Spinal cord (tissue), 10 donors: ENCODE measurements around the gene CTAGE8. TPM values are rescaled to one million over a fixed set of nuclear protein-coding genes. Genes with fewer than 3 reads are reported as not detected.
"Not testable (repeated sequence)": the region's sequence is repeated elsewhere in the genome, so short reads cannot be mapped to it uniquely, and the experiment has no call there.

Experiments used
- DNase-seq, 6 donors: peaks; one replicate each; pipeline versions ENCODE4 v3.0.0 to v3.0.0-alpha.2; 2013 to 2015; ENCODE audit warnings: low spot score in 6 of 6, low read depth in 4 of 6
- H3K27ac ChIP-seq: one replicate; pipeline ENCODE4 v1.5.1; 2013; ENCODE audit warnings: low read depth, low read length, control low read depth
- H3K27me3 ChIP-seq: one replicate; pipeline ENCODE4 v1.6.1; 2013; ENCODE audit warnings: low read length; ENCODE audit not compliant: control insufficient read depth, insufficient read depth
- H3K36me3 ChIP-seq: one replicate; pipeline ENCODE4 v1.6.1; 2013; ENCODE audit warnings: low read length; ENCODE audit not compliant: control insufficient read depth, insufficient read depth
- H3K4me1 ChIP-seq: one replicate; pipeline ENCODE4 v1.6.1; 2013; ENCODE audit warnings: low read length; ENCODE audit not compliant: control insufficient read depth, insufficient read depth
- H3K4me3 ChIP-seq: one replicate; pipeline ENCODE4 v1.5.1; 2013; ENCODE audit warnings: low read depth, low read length, control low read depth
- H3K9me3 ChIP-seq: one replicate; pipeline ENCODE4 v1.6.1; 2013; ENCODE audit warnings: low read length; ENCODE audit not compliant: control insufficient read depth, insufficient read depth
- WGBS: methylation state at CpG from one replicate; pipeline ENCODE4 v1.1.5; 2013; ENCODE audit warnings: missing lambda C conversion rate; ENCODE audit not compliant: insufficient coverage; 5-methylcytosine and 5-hydroxymethylcytosine counted together
- polyA plus RNA-seq, 2 donors: library from polyadenylated mRNA; unstranded; fragments of 120-200 nt; gene quantifications; one replicate each; pipeline ENCODE4 v1.2.1, GENCODE V29; 2013; ENCODE audit not compliant: insufficient read length in 2 of 2
- total RNA-seq, 2 donors: library from RNA; depleted of rRNA in 1 of 2; stranded (reverse); fragments of 120-200 nt in 1 of 2; fragments of >200 nt in 1 of 2; gene quantifications; one replicate each; pipeline versions ENCODE4 v1.2.3 to v1.2.4, GENCODE V29; 2013 to 2014
- donor health status: healthy.

The CTAGE8 gene
- total and polyA plus RNA-seq, 4 donors: 0.20 to 2.6 (median 0.38) TPM

DNA sequence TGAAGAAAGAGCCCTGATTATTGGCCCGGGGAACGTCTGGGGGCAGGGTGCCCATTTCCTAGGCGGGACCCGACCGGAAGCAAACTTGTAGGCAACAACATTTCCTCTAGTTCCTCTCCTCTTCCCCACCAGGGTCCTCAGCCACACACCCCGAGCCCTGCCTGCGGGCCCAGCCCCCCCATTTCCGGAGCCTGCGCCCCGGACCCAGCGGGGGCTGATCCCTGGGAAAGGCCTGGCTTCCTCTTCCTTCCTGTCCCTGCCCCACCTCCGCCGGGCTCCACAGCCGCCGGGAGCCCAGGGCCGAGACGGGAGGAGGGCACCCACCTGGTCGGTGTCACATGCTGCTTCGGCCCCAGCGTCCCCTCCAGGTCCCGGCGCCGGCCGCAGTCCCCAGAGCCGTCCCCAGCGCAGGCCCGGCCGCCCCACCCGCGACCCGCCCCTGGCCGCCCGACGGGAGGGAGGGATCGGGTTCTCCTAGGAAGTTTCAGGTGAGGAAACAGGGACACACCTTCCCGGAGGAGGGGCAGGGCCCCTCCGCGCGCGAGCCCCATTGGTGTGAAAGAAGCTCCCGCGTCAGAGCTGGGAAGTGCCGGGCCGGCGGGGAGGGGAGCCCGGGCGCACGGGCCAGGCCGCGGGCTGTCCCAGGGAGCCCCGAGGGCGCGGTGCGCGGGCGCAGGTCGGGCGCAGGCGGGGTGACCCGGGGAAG lies 24.9 kb upstream of the CTAGE8 start:
- not testable (repeated sequence) for H3K27ac ChIP-seq, H3K9me3 ChIP-seq, H3K4me3 ChIP-seq, H3K36me3 ChIP-seq, H3K27me3 ChIP-seq, H3K4me1 ChIP-seq, DNase-seq
- WGBS: no CpG with 5 or more reads among the region's 60 CpGs

GRCh38 chr7:144292384-144293161 lies 23.5 kb upstream of the CTAGE8 start:
- peak in 1 of 6 donors; percentile 0 for DNase-seq
- WGBS: 100% methylated on average over 2 of the region's 14 CpGs
- not testable (repeated sequence) for H3K4me1 ChIP-seq, H3K36me3 ChIP-seq, H3K27ac ChIP-seq, H3K4me3 ChIP-seq, H3K27me3 ChIP-seq, H3K9me3 ChIP-seq

- DNase-seq: peak in 1 of 6 donors; percentile 0
- H3K4me1 ChIP-seq, H3K27ac ChIP-seq, H3K9me3 ChIP-seq, H3K4me3 ChIP-seq, H3K36me3 ChIP-seq, H3K27me3 ChIP-seq: not testable (repeated sequence)
- WGBS: no CpG with 5 or more reads among the region's 4 CpGs
Measured at GRCh38 chr7:144291607-144292006, 22.5 kb upstream of the CTAGE8 start.

DNA sequence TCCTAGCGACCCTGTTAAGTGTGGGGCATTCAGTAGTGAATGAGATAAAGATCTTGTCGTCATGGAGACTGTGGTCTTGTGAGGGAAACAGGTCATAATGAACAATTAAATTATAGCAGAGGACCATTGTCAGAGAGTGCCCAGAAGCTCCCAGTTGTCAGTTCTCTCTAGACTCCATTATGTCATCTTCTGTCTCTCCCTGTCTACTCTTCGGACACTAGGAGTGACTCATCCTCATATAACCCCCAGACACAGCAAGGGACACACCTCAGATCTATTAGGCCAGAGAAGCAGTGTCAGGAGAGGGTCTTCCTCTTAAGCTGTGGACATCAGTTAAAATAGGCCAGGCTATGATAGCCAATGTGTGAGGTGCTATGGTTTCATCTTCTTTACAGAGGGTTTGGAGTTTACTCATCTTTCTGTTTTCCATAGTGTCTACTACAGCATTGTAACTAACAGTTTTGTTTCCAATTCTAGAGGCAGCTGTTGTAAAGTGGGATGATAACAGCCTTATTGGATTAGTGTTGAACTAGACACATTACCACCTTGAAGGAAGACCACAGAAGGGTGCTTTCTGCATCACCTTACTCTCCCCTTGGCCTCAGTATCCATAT lies 18.2 kb upstream of the CTAGE8 start:
- not testable (repeated sequence) for H3K27ac ChIP-seq, H3K4me1 ChIP-seq, H3K27me3 ChIP-seq, H3K36me3 ChIP-seq, H3K4me3 ChIP-seq, DNase-seq, H3K9me3 ChIP-seq
- WGBS: no CpG with 5 or more reads among the region's 3 CpGs

GRCh38 chr7:144283716-144284115 lies 14.6 kb upstream of the CTAGE8 start:
- not testable (repeated sequence) for H3K9me3 ChIP-seq, H3K27me3 ChIP-seq, H3K36me3 ChIP-seq, H3K4me3 ChIP-seq, H3K4me1 ChIP-seq, H3K27ac ChIP-seq, DNase-seq
- WGBS: no CpG with 5 or more reads among the region's 6 CpGs

- no CpG with 5 or more reads among the region's 4 CpGs for WGBS
- H3K27ac ChIP-seq, H3K4me3 ChIP-seq, H3K4me1 ChIP-seq, H3K27me3 ChIP-seq, H3K36me3 ChIP-seq, DNase-seq, H3K9me3 ChIP-seq: not testable (repeated sequence)
Measured at GRCh38 chr7:144282490-144282889, 13.4 kb upstream of the CTAGE8 start.

- no CpG with 5 or more reads among the region's 8 CpGs for WGBS
- not testable (repeated sequence) for DNase-seq, H3K27me3 ChIP-seq, H3K27ac ChIP-seq, H3K4me1 ChIP-seq, H3K4me3 ChIP-seq, H3K36me3 ChIP-seq, H3K9me3 ChIP-seq
Measured at GRCh38 chr7:144281981-144282380, 12.9 kb upstream of the CTAGE8 start.

DNA sequence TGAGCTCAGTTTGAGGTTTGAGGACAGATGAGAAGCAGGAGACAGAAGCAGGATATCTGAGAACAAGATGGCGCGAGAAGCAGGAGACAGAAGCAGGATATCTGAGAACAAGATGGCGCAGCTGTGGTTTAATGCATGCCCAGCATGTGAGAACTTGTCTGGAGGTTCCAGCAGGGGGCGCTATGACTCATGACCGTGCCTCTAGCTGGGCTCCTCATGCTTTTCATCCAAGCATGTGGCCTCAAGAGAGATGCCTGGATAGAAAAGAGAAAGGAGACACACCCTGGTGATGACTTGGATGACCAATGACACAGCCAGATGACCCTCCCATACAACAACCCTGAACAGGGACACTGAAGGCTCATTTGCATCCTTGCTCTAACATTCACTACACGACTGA lies 10.9 kb upstream of the CTAGE8 start:
- DNase-seq, H3K4me1 ChIP-seq: not testable (repeated sequence)
- no CpG with 5 or more reads among the region's 6 CpGs for WGBS

DNA sequence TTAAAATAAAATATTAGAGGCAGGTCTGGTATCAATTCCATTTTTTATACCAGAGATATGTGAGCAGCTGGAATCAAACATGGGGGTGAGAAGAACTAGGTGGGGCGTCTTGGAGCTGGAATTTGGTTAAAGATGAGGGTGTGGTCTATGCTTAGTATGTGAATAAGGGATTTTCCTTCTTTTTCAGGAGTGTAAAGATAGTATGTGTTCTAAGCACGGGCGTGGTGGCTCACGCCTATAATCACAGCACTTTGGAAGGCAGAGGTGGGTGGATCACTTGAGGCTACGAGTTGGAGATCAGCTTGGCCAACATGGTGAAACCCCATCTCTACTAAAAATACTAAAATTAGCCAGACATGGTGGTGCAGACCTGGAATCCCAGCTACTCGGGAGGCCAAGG lies 6.2 kb upstream of the CTAGE8 start:
- not testable (repeated sequence) for H3K4me1 ChIP-seq, H3K27ac ChIP-seq, H3K36me3 ChIP-seq, H3K9me3 ChIP-seq, H3K4me3 ChIP-seq, H3K27me3 ChIP-seq, DNase-seq
- no CpG with 5 or more reads among the region's 6 CpGs for WGBS

More for the DNA sequence above, 10.9 kb upstream of the CTAGE8 start:
- H3K9me3 ChIP-seq, H3K36me3 ChIP-seq, H3K27me3 ChIP-seq, H3K27ac ChIP-seq, H3K4me3 ChIP-seq: not testable (repeated sequence)

- not testable (repeated sequence) for H3K9me3 ChIP-seq, H3K4me1 ChIP-seq, H3K4me3 ChIP-seq, DNase-seq, H3K27me3 ChIP-seq, H3K36me3 ChIP-seq, H3K27ac ChIP-seq
- no CpG with 5 or more reads among the region's 7 CpGs for WGBS
Measured at GRCh38 chr7:144264692-144265091, 4.4 kb downstream of the CTAGE8 start, which contains the start of gene OR2A7. TSS of gene OR2A7 (minus strand) at chr7:144264792. CDS start at chr7:144259628, 5,164 bp downstream.
